Epidermal melanocyte (primary cell): ENCODE data around the gene LRMDA.
"Not testable (repeated sequence)": the region's sequence is repeated elsewhere in the genome, so short reads cannot be mapped to it uniquely, and the experiment has no call there.

Source experiments
- DNase-seq: peaks from one replicate; pipeline ENCODE4 v3.0.0; 2011; ENCODE audit warnings: low spot score; ENCODE audit not compliant: insufficient read length

LRMDA gene

GRCh38 chr10:76560338-76560737 is 1128.9 kb downstream of the LRMDA start:
- DNase-seq, result no peak

- no peak for DNase-seq
These were observed 1131.9 kb downstream of the LRMDA start for GRCh38 chr10:76563286-76563685.

- DNase-seq, result no peak
These were observed 1140.6 kb downstream of the LRMDA start for GRCh38 chr10:76572021-76572420.

DNA sequence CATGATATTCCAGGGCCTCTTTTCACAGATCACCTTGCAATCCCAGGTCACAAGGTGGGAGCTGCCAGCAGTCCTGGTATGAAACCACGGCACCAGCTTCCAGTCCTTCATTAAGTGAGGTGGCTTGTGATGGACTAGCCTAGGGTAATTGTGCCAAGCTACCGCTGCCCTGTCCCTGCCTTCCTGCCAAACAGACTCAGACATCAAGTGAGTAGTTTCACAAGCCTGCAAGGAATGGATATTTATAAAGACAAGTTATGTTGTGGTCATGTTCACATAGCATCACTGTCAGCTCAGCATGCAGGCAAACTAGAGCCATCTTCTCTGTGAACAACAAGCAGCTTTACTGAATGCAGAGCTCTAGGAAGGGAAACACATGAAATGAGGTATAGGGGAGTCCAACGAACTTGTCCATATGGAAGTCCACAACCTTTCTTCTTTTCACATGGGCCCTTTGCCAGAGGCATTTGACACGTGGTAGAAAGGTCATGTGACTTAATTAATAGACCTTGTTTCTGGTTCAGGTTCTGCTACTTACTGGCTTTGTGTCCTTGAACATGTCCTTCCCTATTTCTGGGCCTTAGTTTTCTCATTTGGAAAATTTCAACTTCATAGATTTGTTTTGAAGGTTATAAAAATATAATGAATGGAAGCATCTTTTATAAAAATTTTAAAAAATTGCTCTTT is 1145.0 kb downstream of the LRMDA start:
- peak; percentile 65 for DNase-seq

- DNase-seq, result no peak
These were observed 1146.0 kb downstream of the LRMDA start for GRCh38 chr10:76577455-76577854.

DNA sequence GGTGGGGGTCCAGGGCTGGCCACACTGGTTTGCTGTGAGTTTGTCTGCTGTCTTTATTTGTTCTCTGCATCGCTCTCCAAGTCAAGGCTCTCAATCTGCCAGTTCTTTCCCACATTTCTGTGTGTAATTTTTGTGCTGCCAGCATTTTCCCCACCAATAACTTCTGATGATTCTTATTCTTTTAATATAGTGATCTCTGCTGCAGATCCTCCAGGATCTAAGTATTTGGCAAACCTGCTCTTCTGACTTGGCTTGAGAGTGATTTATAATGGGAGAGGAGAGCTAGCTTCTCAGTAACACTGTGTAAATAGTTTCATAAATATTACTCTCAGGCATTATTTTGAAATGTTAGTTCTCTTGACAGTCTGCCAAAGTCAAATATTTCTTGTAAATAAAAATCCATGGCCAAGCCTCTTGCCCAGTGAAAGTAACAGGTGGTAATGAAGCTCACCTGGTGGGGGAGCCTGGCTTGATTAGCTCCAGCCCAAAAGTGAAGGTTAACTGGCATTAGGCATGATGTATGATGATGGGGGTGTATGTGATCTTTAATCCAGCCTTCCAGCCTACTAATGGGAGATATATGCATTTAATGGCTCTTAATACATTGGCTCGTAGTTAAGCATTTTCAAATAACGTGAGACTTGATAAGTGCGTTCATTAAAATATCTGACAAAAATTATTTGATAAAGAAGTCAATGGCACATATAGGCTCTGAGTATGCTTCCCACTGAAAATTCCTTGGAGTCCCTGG is 1150.3 kb downstream of the LRMDA start:
- no peak for DNase-seq

- DNase-seq, result no peak
These were observed 1151.1 kb downstream of the LRMDA start for GRCh38 chr10:76582531-76582930.

GRCh38 chr10:76583711-76584161 is 1152.3 kb downstream of the LRMDA start:
- peak; percentile 22 for DNase-seq

DNA sequence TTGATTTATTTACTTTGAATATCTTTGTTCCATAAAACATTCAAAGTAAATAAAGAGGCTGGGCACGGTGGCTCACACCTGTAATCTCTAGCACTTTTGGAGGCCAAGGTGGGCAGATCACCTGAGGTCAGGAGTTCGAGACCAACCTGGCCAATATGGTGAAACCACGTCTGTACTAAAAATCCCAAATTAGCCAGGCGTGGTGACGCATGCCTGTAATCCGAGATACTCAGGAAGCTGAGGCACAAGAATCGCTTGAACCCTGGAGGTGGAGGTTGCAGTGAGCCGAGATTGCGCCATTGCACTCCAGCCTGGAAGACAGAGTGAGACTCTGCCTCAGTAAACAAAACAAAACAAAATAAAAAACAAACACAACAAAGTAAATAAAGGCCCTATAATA is 1153.0 kb downstream of the LRMDA start:
- DNase-seq, result not testable (repeated sequence)
